Measurements from ENCODE around the gene KCNQ1.

The KCNQ1 gene

DNA sequence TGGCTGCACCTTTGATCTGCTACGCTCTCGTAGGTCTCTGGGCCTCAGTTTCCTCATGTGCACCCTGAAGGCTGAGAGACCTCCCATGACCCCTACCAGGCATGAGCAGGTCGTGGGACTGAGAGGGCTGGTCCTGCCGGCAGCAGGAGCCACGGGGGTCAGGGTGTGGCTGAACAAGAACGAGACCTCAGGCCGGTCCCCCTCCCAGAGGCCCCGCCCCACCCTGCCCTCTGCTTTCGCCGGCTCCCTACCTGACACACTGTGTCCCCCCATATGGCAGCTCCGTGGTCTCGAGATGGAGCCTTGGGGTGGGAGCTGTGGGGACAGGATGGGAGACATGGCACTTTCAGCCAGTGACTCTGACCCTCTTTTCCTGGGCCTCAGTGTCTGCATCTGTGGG lies 400.2 kb downstream of the KCNQ1 start:
- DNase-seq (ENCODE audit: low read depth in 2 of 2, low spot score in 1 of 2) = no peak

DNA sequence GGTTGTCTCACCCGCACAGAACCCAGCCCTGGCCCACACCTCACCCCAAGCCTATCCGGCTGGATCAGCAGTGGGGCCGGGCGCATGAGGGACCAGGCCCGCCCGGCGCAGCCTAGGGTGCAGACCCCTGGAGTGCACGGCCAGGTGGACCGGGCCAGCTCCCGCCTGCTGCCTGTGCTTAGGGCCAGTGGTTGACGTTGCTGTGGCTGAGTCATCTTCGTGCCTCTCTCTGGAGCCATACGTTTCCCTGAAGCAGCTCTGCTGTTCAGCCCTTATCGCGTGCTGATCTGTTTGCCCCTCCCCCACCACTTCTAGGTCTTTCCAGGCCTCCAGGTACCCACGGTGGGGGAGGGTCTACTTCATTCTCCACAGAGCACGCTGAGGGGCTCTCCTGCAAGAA lies 401.2 kb downstream of the KCNQ1 start:
- DNase-seq (ENCODE audit: low read depth in 2 of 2, low spot score in 1 of 2) = no peak

DNA sequence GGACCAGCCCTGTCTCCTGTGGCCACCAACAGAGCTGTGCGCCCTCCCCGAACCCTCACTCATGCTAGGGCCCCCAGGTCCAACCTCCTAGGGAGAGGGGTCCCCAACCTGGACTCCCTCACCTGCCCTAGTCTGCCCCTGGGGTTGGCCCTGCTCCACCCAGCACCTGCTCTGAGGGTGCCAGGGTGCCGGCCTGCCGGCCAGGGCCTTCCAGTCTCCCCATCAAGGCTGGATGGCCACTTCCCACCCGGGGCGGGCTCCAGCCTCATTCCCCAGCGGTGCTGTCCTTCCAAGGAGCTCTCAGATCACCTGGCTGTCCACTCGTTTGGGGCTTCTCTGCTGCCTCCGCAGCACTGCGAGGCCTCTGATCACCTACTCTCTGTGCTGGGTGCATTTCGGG lies 401.7 kb downstream of the KCNQ1 start:
- no peak for DNase-seq (ENCODE audit: low read depth in 2 of 2, low spot score in 1 of 2)

DNA sequence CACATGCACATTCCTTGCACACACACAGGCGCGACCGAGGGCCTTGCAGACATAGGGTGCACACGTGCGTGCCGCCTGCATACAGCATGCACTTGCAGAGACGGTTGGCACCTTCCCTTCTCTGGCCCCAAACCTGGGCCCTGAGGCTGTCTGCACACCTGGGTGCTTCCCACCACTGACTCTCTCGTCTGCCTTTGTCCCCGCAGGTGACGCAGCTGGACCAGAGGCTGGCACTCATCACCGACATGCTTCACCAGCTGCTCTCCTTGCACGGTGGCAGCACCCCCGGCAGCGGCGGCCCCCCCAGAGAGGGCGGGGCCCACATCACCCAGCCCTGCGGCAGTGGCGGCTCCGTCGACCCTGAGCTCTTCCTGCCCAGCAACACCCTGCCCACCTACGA lies 402.8 kb downstream of the KCNQ1 start:
- DNase-seq (ENCODE audit: low read depth in 2 of 2, low spot score in 1 of 2) = no peak

DNA sequence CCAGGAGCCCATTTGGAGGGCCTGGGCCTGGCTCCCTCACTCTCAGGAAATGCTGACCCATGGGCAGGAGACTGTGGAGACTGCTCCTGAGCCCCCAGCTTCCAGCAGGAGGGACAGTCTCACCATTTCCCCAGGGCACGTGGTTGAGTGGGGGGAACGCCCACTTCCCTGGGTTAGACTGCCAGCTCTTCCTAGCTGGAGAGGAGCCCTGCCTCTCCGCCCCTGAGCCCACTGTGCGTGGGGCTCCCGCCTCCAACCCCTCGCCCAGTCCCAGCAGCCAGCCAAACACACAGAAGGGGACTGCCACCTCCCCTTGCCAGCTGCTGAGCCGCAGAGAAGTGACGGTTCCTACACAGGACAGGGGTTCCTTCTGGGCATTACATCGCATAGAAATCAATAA lies 403.7 kb downstream of the KCNQ1 start:
- DNase-seq (ENCODE audit: low read depth in 2 of 2, low spot score in 1 of 2) = no peak

DNA sequence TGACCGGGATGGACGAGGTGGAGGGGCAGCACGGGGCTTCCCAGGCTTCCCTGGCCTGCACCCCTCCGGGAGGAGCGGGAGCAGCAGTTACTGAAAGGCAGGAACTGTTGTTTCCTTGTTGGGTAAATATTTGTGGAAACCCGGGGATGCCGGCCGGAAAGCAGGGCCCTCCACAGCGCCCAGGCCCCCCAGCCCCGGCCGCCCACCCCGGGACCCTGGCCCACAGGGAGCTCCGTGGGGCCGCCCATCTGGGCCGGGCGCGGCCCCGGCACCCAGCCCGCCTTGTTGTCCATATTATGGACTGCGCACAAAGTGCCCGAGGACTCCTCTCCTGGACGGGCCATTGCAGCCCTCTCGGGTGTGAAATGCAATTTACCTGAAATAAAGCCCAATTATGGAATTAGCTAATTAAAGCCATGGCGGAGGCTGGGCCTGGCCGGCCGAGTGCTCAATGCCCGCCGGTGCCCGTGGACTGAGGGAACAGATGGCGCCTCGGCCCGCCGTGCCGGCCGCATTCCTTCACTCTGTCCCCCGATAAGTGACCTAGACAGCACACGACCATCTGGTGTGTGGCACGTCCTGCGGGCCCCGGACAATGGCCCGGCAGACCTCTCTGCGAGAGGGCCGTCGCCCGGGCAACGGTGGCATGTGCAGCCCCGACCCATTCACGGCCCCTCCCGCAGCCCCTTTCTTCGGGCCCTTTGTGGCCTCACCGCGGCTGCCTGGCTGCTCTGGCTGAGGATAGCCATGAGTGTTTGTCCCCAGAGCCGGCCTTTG lies 405.4 kb downstream of the KCNQ1 start:
- DNase-seq (ENCODE audit: low read depth in 2 of 2, low spot score in 1 of 2) = no peak

DNA sequence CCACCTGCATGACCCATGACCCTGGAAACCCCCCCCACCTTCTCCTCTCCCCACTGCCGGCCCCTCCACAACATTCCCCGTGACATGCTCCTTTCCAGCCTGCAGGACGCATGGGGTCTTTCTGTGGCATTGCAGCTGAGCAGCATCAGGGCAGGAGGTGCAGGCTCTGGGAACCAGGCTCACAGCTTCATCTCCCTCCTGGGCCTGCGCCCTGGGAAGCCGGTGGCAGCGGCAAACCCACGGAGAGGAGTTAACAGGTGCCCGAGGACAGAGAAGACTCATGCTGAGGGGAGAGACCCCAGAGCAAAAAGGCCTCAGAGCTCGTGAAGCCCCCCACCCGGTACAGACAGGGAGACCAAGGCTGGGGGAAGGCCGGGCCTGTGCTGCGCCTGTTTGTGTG lies 408.6 kb downstream of the KCNQ1 start:
- DNase-seq (ENCODE audit: low read depth in 2 of 2, low spot score in 1 of 2) = no peak

DNA sequence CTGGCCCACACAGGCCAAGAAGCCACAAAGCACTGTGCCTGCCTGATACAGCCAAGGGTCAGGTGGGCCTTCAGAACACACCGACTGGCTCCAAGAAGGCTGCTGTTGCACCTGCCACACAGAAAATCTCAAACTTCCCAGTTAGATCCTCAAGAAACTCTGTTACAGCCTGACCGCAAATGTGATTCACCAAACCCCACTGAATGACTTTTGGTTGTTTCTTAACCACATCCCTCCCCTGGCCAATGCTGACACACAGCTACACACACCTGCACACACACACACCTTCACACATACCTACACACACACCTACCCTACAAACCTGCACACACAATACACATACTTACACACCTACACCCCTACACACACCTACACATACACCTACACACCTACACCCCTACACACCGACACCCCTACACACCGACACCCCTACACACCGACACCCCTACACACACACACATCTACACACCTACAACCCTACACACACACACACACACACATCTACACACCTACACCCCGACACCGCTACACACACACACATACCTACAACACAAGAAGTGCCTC lies 409.3 kb downstream of the KCNQ1 start:
- no peak for DNase-seq (ENCODE audit: low read depth in 2 of 2, low spot score in 1 of 2)

DNA sequence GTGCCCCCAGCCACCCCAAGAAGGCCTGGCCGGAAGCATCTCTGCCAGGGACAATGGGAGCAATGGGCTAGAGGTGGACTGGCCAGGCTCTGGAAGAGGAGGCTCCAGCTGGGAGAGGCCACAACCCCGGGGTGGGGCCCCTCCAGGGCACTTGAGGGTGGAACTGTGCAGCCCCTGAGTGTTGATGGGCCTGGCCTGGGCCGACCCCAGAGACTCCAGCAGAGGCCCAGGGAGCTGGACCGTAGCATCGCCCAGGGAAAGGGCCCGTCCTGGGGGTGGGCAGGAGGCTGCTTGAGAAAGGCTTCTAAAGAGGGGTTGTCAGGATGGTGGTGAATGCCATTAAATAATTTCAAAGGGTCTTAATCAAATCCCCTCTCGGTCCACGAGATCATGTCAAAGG lies 410.4 kb downstream of the KCNQ1 start:
- no peak for DNase-seq (ENCODE audit: low read depth in 2 of 2, low spot score in 1 of 2)

DNA sequence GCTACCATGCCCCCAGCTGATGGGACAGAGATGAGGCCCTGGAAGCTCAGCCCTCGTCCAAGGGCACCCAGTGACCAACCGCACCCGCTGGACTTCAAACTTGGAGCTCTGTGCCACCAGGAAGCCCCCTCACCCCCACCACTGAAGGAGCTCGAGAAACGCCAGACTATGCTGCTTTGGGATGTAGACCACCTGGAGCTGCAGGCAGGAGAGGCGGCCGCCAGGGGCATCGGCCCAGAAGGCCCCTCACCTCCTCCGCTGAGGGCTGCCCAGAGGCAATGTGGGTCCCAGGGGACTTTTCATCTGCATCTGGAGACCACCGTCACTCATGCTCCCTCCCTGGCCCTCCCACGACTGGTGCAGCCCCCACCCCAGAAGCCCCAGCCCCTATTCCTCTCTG lies 412.5 kb downstream of the KCNQ1 start:
- no peak for DNase-seq (ENCODE audit: low read depth in 2 of 2, low spot score in 1 of 2)

DNA sequence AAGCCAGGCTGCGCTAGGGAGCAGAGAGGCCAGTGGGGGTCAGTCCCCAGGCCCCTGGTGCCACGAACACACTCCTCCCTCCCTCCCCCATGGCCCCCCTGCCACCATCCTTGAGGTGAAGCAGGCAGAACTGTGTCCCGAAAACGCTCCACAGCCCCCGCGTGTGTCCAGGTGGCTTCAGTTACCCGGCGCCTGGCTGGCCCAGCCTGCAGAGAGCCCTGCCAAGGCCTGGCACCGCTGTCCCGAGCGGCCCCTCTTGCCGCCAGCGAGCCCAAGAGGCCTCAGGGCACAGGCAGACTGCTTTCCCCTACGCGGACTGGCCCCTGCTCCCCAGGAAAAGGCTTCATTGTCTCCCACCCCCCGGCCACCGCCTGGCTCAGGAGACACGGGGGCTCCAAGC lies 413.1 kb downstream of the KCNQ1 start:
- no peak for DNase-seq (ENCODE audit: low read depth in 2 of 2, low spot score in 1 of 2)

DNA sequence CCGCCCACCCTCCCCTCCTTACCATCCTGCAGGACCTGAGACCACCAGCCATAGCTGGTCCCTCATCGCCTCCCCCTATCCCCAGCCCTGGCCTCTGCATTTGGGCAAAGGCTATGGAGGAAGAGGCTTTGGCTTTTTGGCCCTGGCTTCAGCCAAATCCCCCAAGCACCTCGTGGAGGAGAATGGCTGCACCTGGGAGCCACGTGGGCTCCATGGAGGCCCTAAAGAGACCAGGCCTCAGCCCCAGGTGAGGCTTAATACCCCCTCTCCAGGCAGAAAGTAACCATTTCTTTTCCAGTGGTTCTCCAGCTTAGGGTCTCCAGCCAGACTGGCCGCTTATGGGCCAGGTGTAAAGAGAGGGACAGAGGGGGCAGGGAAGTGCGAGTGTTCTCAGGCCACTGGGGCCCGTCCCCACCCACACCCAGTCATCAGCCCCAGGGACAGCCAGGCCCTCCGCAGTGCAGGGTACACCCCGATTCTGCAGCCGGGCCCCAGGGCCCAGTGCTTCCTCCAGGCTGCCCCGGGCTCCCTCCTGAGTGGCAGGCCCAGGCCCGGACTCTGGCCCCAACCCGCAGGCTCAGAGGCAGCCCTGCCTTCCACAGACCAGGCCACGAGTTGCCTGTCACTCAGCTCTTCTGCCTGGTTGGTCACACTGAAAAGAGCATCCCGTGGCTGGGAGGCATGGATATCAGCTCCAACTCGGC lies 414.3 kb downstream of the KCNQ1 start:
- no peak for DNase-seq (ENCODE audit: low read depth in 2 of 2, low spot score in 1 of 2)

DNA sequence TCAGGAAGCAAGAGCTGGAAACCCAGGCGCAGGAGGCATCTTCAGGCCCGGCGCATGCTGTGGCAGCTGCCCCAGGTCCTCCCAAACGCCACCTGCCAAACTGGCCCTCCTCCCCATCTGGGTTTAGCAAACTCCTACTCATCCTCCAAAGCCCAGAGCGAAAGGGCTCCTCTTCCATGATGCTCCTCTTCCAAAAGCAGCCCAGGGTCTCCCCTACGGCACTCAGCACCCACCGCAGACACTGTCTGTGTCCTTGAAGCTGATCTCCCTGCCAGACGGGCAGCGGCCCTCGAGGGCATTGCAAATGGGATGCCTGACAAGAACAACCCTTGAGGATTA lies 414.9 kb downstream of the KCNQ1 start:
- DNase-seq (ENCODE audit: low read depth in 2 of 2, low spot score in 1 of 2) = no peak

DNA sequence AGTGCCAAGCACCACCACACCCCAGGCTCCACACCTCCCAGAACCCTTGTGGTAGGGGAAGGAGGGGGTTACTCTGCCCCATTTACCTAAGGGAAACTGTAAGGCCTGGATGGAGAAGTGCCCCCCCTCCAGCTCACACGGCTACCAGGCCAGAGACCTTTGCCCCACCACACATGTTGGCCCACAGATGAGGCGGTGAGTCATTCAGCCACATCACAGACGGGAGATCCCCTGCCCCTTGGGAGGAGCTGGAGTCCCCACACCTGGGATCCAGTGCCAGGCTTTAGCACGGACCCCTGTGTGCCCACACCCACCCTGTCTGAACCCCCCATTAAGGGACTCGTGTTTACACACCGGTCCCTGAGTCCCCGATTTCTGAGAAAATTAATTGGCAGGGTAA lies 415.8 kb downstream of the KCNQ1 start:
- DNase-seq (ENCODE audit: low read depth in 2 of 2, low spot score in 1 of 2) = no peak

DNA sequence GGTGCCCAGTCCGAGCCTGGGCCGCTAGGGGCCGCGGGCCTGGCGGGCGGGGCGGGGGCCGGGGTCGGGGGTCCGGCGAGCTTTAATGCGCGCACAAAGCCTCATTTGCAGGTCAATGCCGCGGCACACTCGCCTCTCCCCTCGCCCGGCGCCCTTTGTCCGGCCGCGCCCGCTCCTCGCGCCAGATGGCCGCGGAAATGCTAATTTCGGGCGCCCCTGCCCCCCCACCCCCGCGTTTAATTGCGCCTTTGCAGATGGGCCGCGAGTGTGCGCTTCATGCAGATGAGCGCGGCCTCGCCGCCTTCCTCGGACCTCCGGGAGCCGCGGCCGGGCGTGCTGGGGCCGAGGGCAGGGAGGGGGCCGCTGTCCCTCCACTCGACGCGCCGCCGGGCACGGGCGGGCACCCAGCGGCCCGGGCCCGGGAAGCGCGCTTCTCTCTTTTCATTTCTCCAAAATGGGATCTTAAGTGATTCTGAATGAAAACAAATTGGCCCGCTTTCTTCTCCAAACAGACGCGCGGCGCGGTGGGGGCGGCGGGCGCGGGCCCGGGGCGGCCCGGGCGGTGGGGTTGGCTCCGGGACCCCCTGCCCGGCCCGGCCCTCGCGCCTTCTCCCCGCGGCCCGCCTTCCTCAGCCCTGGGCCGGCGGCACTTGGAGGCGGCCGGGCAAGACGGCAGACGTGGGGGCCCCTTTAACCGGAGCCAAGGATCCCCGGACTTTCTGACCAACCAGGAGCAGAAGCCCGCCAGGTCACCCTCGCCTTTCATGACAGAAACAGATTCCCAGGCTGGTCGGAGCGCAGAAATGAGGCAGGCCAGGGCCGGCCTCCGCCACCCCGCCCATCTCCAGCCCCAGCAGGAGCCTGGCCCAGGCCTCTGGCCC lies 417.8 kb downstream of the KCNQ1 start:
- no peak for DNase-seq (ENCODE audit: low read depth in 2 of 2, low spot score in 1 of 2)

DNA sequence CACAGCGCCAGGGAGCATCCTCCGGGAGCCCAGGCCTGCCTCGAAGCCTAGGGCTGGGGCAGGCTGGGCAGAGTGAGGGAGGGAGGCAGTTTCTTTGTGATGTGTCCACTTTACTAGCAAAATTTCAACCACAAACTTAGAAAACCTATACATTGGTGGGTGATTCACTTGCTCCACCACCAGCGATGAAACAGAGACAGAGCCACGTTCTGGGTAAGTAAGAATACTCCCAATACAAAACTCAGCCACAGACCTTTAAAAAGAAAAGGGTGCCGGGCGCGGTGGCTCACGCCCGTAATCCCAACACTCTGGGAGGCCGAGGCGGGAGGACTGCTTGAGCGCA lies 418.4 kb downstream of the KCNQ1 start:
- DNase-seq (ENCODE audit: low read depth in 2 of 2, low spot score in 1 of 2) = no peak

DNA sequence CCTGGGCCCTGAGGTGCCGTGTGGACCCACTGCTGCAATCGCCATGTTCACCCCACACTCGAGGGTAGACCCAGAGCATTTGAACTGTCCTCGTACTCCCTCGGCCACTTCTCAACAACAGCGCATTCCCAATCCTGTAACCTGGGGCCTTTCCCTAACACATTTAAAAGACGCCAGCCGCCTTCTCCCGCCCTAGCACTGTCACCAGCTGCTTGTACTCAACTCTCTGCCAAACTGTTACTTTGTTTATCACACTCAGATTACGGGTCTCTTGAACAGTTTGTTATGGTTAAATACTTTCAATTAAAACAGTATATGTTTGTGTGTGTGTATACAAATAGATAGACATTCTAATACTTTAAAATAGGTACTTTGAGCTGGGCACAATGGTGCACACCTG lies 420.1 kb downstream of the KCNQ1 start:
- no peak for DNase-seq (ENCODE audit: low read depth in 2 of 2, low spot score in 1 of 2)

DNA sequence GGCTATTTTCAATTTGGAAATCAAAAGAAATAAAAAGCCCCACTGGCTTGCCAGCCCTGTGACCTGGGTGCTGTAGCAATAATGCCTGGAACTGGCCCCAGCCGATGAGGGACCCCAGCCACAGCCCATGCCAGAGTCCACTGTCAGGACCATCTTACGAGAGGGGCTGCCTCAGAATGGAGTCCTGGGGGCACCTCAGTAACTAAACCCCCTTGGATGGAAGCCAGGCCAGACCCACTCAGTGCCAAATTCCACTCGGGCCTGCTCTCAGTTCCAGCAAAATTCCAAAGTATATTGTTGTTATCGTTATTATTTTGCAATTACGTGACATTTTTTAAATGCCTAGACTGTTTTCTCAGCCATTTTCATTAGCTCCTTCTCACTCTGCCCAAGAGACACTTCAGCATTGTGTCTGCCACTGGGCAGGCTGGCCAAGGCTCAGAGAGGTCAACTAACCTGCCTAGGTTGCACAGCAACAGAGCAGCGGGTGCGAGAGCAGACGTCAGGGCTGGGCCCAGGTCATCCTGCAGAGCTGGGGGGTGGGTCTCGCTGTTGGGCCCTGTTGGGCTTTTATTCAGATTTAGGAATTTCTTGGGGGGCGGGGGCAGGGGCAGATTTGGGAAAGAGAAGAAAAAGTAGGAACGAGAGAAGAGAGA lies 421.2 kb downstream of the KCNQ1 start:
- no peak for DNase-seq (ENCODE audit: low read depth in 2 of 2, low spot score in 1 of 2)

DNA sequence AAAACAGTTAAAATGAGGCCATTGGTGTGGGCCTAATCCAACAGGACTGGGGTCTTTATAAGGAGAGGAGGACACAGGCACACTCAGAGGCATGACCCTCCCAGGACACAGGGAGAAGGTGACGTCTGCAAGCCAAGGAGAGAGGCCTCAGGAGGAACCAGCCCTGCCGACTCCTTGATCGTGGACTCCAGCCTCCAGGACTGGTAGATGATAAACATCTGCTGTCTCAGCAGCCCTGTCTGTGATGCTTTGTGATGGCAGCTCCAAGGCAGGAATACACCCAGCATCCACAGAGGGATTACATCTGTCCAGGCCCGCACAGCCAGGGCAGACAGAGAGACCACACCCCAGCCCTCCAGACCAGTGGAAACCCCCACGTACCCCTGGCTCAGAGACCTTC lies 422.3 kb downstream of the KCNQ1 start:
- DNase-seq (ENCODE audit: low read depth in 2 of 2, low spot score in 1 of 2) = no peak

DNA sequence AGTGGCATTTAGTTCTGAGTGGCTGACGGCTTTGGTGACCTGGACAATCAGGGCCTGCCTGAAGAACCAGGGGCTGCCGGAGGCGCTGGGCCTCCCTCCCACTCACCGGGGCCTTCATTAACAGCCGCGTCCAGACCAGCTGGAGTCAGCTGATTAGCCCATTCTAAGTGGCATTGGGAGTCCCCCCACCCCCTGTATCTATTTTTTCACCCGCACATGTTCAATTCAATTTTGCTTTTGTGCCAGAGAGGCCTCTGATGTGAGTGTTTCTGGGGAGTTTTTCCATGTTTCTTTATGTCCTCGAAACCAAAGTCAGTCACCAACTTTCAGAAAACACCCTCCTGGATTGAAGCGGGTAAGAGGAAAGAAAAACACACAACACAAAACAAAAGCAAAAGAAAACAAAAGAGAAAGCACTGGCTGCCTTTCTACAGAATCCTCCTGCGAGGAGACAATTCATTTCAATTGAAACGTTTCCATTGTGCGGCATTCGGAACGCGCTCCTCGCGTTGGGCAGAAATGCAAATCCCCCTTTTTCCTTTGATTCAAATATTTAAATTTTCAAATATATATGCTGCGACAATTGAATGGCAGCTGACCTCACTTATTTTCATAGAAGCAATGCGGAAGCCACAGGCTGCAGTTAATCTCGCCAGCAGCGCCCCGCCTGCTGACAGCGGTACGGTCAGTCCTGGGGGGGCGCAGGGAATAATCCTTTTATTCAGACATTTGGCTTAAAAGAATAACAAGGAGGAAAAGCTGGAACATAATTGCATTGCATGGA lies 423.1 kb downstream of the KCNQ1 start:
- DNase-seq (ENCODE audit: low read depth in 2 of 2, low spot score in 1 of 2) = no peak

Measured in stimulated activated CD8-positive, alpha-beta memory T cell treated with anti-CD3 and anti-CD28 coated beads, Interleukin-4, amount 100 ng/mL, for 1 hour (primary cell).